WTC11 (cell line): Measurements from ENCODE around the gene CNTNAP1. TPM values are rescaled to one million over a fixed set of nuclear protein-coding genes. Genes with fewer than 3 reads are reported as not detected.

Experiments used
- ATAC-seq: fragments of 200-7000 bp; cut with Tn5 transposase; 2 replicates; pipeline ENCODE4 v1.10.0; 2021; ENCODE audit warnings: mild to moderate bottlenecking, moderate library complexity
- CTCF ChIA-PET: fragments of 300-600 bp; sonication (Branson Sonifier 250); formaldehyde crosslinking; loops from one replicate; lab custom pipeline; 2021; ENCODE audit warnings: antibody characterized with exemption; lab: Charles Lee
- POLR2A ChIA-PET: fragments of 350-600 bp; sonication (Branson Sonifier 250); formaldehyde crosslinking; loops from one replicate; lab custom pipeline; 2021; ENCODE audit warnings: antibody characterized with exemption; lab: Charles Lee
- DNase-seq: peaks from one replicate; pipeline ENCODE4 v3.0.0; 2021; ENCODE audit warnings: low spot score
- H3K27ac Mint-ChIP-seq: 2 replicates; pipeline ENCODE4 v1.8.0; 2021; ENCODE audit warnings: mixed read lengths
- H3K27me3 Mint-ChIP-seq: 2 replicates; pipeline ENCODE4 v1.8.0; 2021; ENCODE audit warnings: low read depth, mild to moderate bottlenecking, moderate library complexity, mixed read lengths
- H3K36me3 Mint-ChIP-seq: 2 replicates; pipeline ENCODE4 v1.8.0; 2021; ENCODE audit warnings: mixed read lengths
- H3K4me1 Mint-ChIP-seq: 2 replicates; pipeline ENCODE4 v1.8.0; 2022; ENCODE audit warnings: mixed read lengths
- H3K4me3 Mint-ChIP-seq: 2 replicates; pipeline ENCODE4 v1.8.0; 2021; ENCODE audit warnings: mild to moderate bottlenecking, moderate library complexity, mixed read lengths
- H3K9me3 Mint-ChIP-seq: 2 replicates; pipeline ENCODE4 v1.8.0; 2021; ENCODE audit warnings: mixed read lengths
- ATF2 ChIP-seq: sonication (generic); formaldehyde crosslinking; IDR thresholded peaks from 2 replicates; pipeline ENCODE4 v1.8.1; 2022; ENCODE audit warnings: low read depth, missing genetic modification reagents, borderline replicate concordance
- CBFB ChIP-seq: sonication (generic); formaldehyde crosslinking; IDR thresholded peaks from 2 replicates; pipeline ENCODE4 v1.8.1; 2022; ENCODE audit warnings: mild to moderate bottlenecking, low read depth, missing genetic modification reagents
- E2F5 ChIP-seq: sonication (generic); formaldehyde crosslinking; IDR thresholded peaks from 2 replicates; pipeline ENCODE4 v1.8.1; 2022; ENCODE audit warnings: mild to moderate bottlenecking, moderate library complexity, missing genetic modification reagents
- RORB ChIP-seq: fragments of 250-450 bp; sonication (Bioruptor Pico); IDR thresholded peaks from 2 replicates; pipeline ENCODE4 v1.9.0; 2021; ENCODE audit warnings: mild to moderate bottlenecking
- SMAD3 ChIP-seq: sonication (generic); formaldehyde crosslinking; IDR thresholded peaks from 2 replicates; pipeline ENCODE4 v1.8.0; 2022; ENCODE audit warnings: missing genetic modification reagents, mild to moderate bottlenecking, borderline replicate concordance
- SMAD4 ChIP-seq: sonication (generic); formaldehyde crosslinking; IDR thresholded peaks from 2 replicates; pipeline ENCODE4 v1.8.0; 2022; ENCODE audit warnings: mild to moderate bottlenecking, missing genetic modification reagents
- ZNF281 ChIP-seq: sonication (generic); formaldehyde crosslinking; IDR thresholded peaks from 2 replicates; pipeline ENCODE4 v1.8.0; 2023; ENCODE audit warnings: mild to moderate bottlenecking, missing genetic modification reagents
- total RNA-seq: library from RNA; stranded (reverse); gene quantifications from 3 replicates; pipeline ENCODE4 v1.2.3, GENCODE V29; 2021
- TF ChIP-seq, protein P1 (sequence below): sonication (generic); formaldehyde crosslinking; IDR thresholded peaks from 2 replicates; pipeline ENCODE4 v1.8.0; 2022; ENCODE audit warnings: mild to moderate bottlenecking, missing genetic modification reagents
- TF ChIP-seq, protein P2 (sequence below): sonication (generic); formaldehyde crosslinking; conservative IDR thresholded peaks from 2 replicates; pipeline ENCODE4 v1.8.1; 2022; ENCODE audit warnings: mild to moderate bottlenecking, missing genetic modification reagents
- TF ChIP-seq, protein P3 (sequence below): fragments of 200-600 bp; IDR thresholded peaks from 2 replicates; pipeline ENCODE4 v1.8.0; 2022; ENCODE audit warnings: antibody characterized with exemption
- TF ChIP-seq, protein P4 (sequence below): sonication (generic); formaldehyde crosslinking; IDR thresholded peaks from 2 replicates; pipeline ENCODE4 v1.8.0; 2023; ENCODE audit warnings: missing genetic modification reagents, mild to moderate bottlenecking, borderline replicate concordance

The CNTNAP1 gene
- total RNA-seq, 1 experiment from 2014 or later = 12.1 TPM

- TF ChIP-seq, protein P1, sequence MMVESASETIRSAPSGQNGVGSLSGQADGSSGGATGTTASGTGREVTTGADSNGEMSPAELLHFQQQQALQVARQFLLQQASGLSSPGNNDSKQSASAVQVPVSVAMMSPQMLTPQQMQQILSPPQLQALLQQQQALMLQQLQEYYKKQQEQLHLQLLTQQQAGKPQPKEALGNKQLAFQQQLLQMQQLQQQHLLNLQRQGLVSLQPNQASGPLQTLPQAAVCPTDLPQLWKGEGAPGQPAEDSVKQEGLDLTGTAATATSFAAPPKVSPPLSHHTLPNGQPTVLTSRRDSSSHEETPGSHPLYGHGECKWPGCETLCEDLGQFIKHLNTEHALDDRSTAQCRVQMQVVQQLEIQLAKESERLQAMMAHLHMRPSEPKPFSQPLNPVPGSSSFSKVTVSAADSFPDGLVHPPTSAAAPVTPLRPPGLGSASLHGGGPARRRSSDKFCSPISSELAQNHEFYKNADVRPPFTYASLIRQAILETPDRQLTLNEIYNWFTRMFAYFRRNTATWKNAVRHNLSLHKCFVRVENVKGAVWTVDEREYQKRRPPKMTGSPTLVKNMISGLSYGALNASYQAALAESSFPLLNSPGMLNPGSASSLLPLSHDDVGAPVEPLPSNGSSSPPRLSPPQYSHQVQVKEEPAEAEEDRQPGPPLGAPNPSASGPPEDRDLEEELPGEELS (CRISPR knock-in tag) = no peak
- TF ChIP-seq, protein P2, sequence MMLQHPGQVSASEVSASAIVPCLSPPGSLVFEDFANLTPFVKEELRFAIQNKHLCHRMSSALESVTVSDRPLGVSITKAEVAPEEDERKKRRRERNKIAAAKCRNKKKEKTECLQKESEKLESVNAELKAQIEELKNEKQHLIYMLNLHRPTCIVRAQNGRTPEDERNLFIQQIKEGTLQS (CRISPR knock-in tag) = no peak
- no peak for TF ChIP-seq CBFB (CRISPR knock-in tag)
Observed at GRCh38 chr17:42704490-42704836, 22.1 kb downstream of the CNTNAP1 start (continued).

GRCh38 chr17:42704837-42705494 lies 22.6 kb downstream of the CNTNAP1 start:
- POLR2A ChIA-PET = no interaction called here
- peaks cover 50% of the 10 kb centered on the region for H3K36me3 Mint-ChIP-seq

DNA sequence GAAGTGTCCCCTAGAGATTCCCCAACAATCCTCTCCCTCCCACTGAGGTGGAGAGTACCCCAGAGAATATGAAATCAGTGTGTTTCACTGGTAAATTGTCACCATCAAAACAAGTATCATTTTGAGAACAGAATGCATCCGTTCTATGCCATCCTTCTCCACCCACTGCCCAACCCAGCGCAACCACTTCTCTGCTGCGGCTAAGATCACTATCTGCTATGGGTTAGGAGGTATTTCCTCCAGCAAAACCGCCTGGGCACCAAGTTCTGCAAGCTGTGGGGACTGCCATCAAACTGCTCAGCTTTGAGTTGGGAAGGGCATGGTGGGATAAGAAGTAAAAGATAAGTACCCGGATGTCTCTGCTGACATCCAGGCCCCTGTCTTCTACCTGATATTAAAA lies 24.4 kb downstream of the CNTNAP1 start:
- Mint-ChIP-seq H3K27ac (no peak overlapping the region), H3K27me3 (no peaks in the 10 kb centered on the region), H3K4me3 (no peak overlapping the region), H3K36me3 (peaks cover 62% of the 10 kb centered on the region), H3K4me1 (no peaks in the 10 kb centered on the region), H3K9me3 (no peaks in the 10 kb centered on the region)
- TF ChIP-seq ATF2 (CRISPR knock-in tag) (no peak), RORB (CRISPR knock-in tag) (no peak), SMAD4 (no peak)
- POLR2A ChIA-PET = interaction anchor here (0.6 kb wide), 1 partner anchor 955 kb away, joined by 4 read pairs; no protein-coding TSS in a partner anchor
- CTCF ChIA-PET = no interaction called here
- DNase-seq (no peak), ATAC-seq (no peak)

More at GRCh38 chr17:42704837-42705494, 22.6 kb downstream of the CNTNAP1 start:
- DNase-seq = no peak
- H3K27me3 Mint-ChIP-seq = no peaks in the 10 kb centered on the region
- H3K4me1 Mint-ChIP-seq = no peaks in the 10 kb centered on the region
- H3K4me3 Mint-ChIP-seq = no peak overlapping the region
- no peak for TF ChIP-seq RORB (CRISPR knock-in tag)
- CTCF ChIA-PET = interaction anchor here (0.7 kb wide), 1 partner anchor 14 kb away, joined by 3 read pairs; no protein-coding TSS in a partner anchor
- no peak for ATAC-seq
- no peaks in the 10 kb centered on the region for H3K9me3 Mint-ChIP-seq
- no peak overlapping the region for H3K27ac Mint-ChIP-seq

GRCh38 chr17:42708588-42708987 lies 26.3 kb downstream of the CNTNAP1 start:
- Mint-ChIP-seq H3K27ac (no peak overlapping the region), H3K27me3 (no peaks in the 10 kb centered on the region), H3K9me3 (no peaks in the 10 kb centered on the region), H3K4me1 (no peaks in the 10 kb centered on the region), H3K36me3 (peaks cover 64% of the 10 kb centered on the region), H3K4me3 (no peak overlapping the region)
- DNase-seq (no peak), ATAC-seq (no peak)
- no peak for TF ChIP-seq E2F5 (CRISPR knock-in tag)
- ChIA-PET CTCF (interaction anchor here (1.1 to 1.3 kb wide), 2 partner anchors 34 to 55 kb away, joined by 4 read pairs; no protein-coding TSS in a partner anchor), POLR2A (interaction anchor here (0.6 kb wide), 1 partner anchor 61 kb away, joined by 3 read pairs; no protein-coding TSS in a partner anchor)

- H3K27ac Mint-ChIP-seq = no peak overlapping the region
- POLR2A ChIA-PET = no interaction called here
- ATAC-seq (no peak), DNase-seq (no peak)
- H3K4me3 Mint-ChIP-seq = no peak overlapping the region
- peaks cover 56% of the 10 kb centered on the region for H3K36me3 Mint-ChIP-seq
- H3K4me1 Mint-ChIP-seq = no peaks in the 10 kb centered on the region
- H3K9me3 Mint-ChIP-seq = no peaks in the 10 kb centered on the region
- CTCF ChIA-PET = interaction anchor here (0.8 to 1.3 kb wide), 5 partner anchors 33 to 131 kb away, joined by 3 to 5 read pairs (median 4); no protein-coding TSS in a partner anchor
- H3K27me3 Mint-ChIP-seq = no peaks in the 10 kb centered on the region
- TF ChIP-seq ZNF281 (CRISPR knock-in tag) (no peak), SMAD3 (no peak)
- TF ChIP-seq, protein P3, sequence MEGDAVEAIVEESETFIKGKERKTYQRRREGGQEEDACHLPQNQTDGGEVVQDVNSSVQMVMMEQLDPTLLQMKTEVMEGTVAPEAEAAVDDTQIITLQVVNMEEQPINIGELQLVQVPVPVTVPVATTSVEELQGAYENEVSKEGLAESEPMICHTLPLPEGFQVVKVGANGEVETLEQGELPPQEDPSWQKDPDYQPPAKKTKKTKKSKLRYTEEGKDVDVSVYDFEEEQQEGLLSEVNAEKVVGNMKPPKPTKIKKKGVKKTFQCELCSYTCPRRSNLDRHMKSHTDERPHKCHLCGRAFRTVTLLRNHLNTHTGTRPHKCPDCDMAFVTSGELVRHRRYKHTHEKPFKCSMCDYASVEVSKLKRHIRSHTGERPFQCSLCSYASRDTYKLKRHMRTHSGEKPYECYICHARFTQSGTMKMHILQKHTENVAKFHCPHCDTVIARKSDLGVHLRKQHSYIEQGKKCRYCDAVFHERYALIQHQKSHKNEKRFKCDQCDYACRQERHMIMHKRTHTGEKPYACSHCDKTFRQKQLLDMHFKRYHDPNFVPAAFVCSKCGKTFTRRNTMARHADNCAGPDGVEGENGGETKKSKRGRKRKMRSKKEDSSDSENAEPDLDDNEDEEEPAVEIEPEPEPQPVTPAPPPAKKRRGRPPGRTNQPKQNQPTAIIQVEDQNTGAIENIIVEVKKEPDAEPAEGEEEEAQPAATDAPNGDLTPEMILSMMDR = no peak
- TF ChIP-seq, protein P4, sequence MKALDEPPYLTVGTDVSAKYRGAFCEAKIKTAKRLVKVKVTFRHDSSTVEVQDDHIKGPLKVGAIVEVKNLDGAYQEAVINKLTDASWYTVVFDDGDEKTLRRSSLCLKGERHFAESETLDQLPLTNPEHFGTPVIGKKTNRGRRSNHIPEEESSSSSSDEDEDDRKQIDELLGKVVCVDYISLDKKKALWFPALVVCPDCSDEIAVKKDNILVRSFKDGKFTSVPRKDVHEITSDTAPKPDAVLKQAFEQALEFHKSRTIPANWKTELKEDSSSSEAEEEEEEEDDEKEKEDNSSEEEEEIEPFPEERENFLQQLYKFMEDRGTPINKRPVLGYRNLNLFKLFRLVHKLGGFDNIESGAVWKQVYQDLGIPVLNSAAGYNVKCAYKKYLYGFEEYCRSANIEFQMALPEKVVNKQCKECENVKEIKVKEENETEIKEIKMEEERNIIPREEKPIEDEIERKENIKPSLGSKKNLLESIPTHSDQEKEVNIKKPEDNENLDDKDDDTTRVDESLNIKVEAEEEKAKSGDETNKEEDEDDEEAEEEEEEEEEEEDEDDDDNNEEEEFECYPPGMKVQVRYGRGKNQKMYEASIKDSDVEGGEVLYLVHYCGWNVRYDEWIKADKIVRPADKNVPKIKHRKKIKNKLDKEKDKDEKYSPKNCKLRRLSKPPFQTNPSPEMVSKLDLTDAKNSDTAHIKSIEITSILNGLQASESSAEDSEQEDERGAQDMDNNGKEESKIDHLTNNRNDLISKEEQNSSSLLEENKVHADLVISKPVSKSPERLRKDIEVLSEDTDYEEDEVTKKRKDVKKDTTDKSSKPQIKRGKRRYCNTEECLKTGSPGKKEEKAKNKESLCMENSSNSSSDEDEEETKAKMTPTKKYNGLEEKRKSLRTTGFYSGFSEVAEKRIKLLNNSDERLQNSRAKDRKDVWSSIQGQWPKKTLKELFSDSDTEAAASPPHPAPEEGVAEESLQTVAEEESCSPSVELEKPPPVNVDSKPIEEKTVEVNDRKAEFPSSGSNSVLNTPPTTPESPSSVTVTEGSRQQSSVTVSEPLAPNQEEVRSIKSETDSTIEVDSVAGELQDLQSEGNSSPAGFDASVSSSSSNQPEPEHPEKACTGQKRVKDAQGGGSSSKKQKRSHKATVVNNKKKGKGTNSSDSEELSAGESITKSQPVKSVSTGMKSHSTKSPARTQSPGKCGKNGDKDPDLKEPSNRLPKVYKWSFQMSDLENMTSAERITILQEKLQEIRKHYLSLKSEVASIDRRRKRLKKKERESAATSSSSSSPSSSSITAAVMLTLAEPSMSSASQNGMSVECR (CRISPR knock-in tag) = no peak
Observed at GRCh38 chr17:42709561-42709960, 27.2 kb downstream of the CNTNAP1 start.
